Measurements from ENCODE around the gene MPPED1. TPM values are rescaled to one million over a fixed set of nuclear protein-coding genes. Genes with fewer than 3 reads are reported as not detected.

The MPPED1 gene
- total and polyA plus RNA-seq, 10 donors = 0.02 to 0.13 (median 0.04) TPM; not detected in 6

- H3K4me1 ChIP-seq = no peaks in the 10 kb centered on the region
- TF ChIP-seq POLR2AphosphoS5 (IDR thresholded peaks at IDR 0.05) = no peak
- TF ChIP-seq CTCF (IDR thresholded peaks at IDR 0.05 in 8 of 11, conservative IDR thresholded peaks at IDR 0.05 in 3 of 11) = no peak
- no peak for TF ChIP-seq POLR2A (IDR thresholded peaks at IDR 0.05)
- no peaks in the 10 kb centered on the region for H3K36me3 ChIP-seq
- intact Hi-C loops (cut with DNase I; ENCODE audit: low total_unique reads) = no loop called here
- H3K27ac ChIP-seq = no peak overlapping the region
- DNase-seq = no peak
- H3K27me3 ChIP-seq (replicated peaks in 1 of 7) = peaks cover 0 to 38% (median 0%) of the 10 kb centered on the region in 7 donors
- H3K9me3 ChIP-seq = no peaks in the 10 kb centered on the region
- 65 to 71% (median 69%) methylated on average over 13 of the region's 13 CpGs for WGBS, 5 donors
- no peak overlapping the region for H3K4me3 ChIP-seq
These were observed 104.1 kb downstream of the MPPED1 start for GRCh38 chr22:43515902-43516301.

GRCh38 chr22:43516386-43516785, 104.6 kb downstream of the MPPED1 start:
- Histone ChIP-seq H3K27me3 (replicated peaks in 1 of 7) (peaks cover 0 to 40% (median 0%) of the 10 kb centered on the region in 7 donors), H3K4me3 (no peak overlapping the region), H3K4me1 (no peaks in the 10 kb centered on the region), H3K9me3 (no peaks in the 10 kb centered on the region), H3K27ac (no peak overlapping the region), H3K36me3 (no peaks in the 10 kb centered on the region)
- intact Hi-C loops (cut with DNase I; ENCODE audit: low total_unique reads) = no loop called here
- TF ChIP-seq CTCF (IDR thresholded peaks at IDR 0.05 in 8 of 11, conservative IDR thresholded peaks at IDR 0.05 in 3 of 11) (no peak), POLR2A (IDR thresholded peaks at IDR 0.05) (no peak), POLR2AphosphoS5 (IDR thresholded peaks at IDR 0.05) (no peak)
- no peak for DNase-seq
- WGBS, 5 donors = 74 to 88% (median 85%) methylated on average over 14 of the region's 14 CpGs

- Histone ChIP-seq H3K4me1 (no peaks in the 10 kb centered on the region), H3K4me3 (no peak overlapping the region), H3K36me3 (no peaks in the 10 kb centered on the region), H3K27ac (no peak overlapping the region), H3K9me3 (no peaks in the 10 kb centered on the region), H3K27me3 (replicated peaks in 1 of 7) (peaks cover 0 to 47% (median 0%) of the 10 kb centered on the region in 7 donors)
- peak; percentile 62 for DNase-seq
- WGBS, 5 donors = 77 to 91% (median 86%) methylated on average over 14 of the region's 14 CpGs
- TF ChIP-seq POLR2AphosphoS5 (IDR thresholded peaks at IDR 0.05) (no peak), CTCF (IDR thresholded peaks at IDR 0.05 in 8 of 11, conservative IDR thresholded peaks at IDR 0.05 in 3 of 11) (no peak), POLR2A (IDR thresholded peaks at IDR 0.05) (no peak)
- intact Hi-C loops (cut with DNase I; ENCODE audit: low total_unique reads) = no loop called here
These were observed 105.3 kb downstream of the MPPED1 start for GRCh38 chr22:43516996-43517635.

- TF ChIP-seq POLR2A (IDR thresholded peaks at IDR 0.05) (no peak), CTCF (IDR thresholded peaks at IDR 0.05 in 8 of 11, conservative IDR thresholded peaks at IDR 0.05 in 3 of 11) (no peak), POLR2AphosphoS5 (IDR thresholded peaks at IDR 0.05) (no peak)
- Histone ChIP-seq H3K27ac (no peak overlapping the region), H3K9me3 (no peaks in the 10 kb centered on the region), H3K4me3 (no peak overlapping the region), H3K36me3 (no peaks in the 10 kb centered on the region), H3K4me1 (no peaks in the 10 kb centered on the region), H3K27me3 (replicated peaks in 1 of 7) (peaks cover 0 to 32% (median 0%) of the 10 kb centered on the region in 7 donors)
- intact Hi-C loops (cut with DNase I; ENCODE audit: low total_unique reads) = no loop called here
- WGBS, 5 donors = 37 to 65% (median 49%) methylated on average over 2 of the region's 2 CpGs
- no peak for DNase-seq
These were observed 108.8 kb downstream of the MPPED1 start for GRCh38 chr22:43520632-43521039.
